GM21367 (cell line): Measurements from ENCODE around the gene PARK7.

Experiments
- ATAC-seq: cut with Tn5 transposase; IDR thresholded peaks from one replicate; pipeline ENCODE4 v1.9.1; 2021; ENCODE audit not compliant: unreplicated experiment

PARK7 gene

GRCh38 chr1:8021676-8022266, 60.3 kb downstream of the PARK7 start:
- no peak for ATAC-seq

GRCh38 chr1:8022395-8023286, 61.1 kb downstream of the PARK7 start:
- ATAC-seq = no peak

DNA sequence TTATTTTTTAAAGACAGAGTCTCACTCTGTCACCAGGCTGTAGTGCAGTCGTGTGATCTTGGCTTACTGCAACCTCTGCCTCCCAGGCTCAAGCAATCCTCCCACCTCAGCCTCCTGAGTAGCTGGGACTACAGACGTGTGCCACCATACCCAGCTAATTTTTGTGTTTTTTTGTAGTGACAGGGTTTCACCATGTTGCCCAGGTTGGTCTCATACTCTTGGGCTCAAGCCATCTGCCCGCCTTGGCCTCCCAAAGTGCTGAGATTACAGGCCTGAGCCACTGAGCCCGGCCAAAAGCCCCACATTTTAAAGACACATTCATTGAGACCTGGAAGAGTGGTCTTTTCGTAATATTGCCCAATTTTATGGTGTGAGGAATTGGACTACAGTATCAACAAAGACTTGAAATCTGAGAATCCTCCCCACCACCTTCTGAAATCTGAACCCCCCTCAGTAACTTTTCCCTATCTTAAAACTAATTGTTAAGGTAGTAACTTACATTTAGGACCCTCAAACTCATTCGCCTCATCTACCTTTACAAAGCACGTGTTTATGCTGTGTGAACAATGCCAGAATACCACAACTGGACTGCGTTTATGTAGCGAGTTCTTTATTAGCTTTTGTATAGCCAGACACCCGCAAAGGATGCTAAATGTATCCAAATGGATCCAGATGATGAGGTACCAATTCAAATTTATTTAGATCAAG, 61.9 kb downstream of the PARK7 start:
- ATAC-seq = no peak

DNA sequence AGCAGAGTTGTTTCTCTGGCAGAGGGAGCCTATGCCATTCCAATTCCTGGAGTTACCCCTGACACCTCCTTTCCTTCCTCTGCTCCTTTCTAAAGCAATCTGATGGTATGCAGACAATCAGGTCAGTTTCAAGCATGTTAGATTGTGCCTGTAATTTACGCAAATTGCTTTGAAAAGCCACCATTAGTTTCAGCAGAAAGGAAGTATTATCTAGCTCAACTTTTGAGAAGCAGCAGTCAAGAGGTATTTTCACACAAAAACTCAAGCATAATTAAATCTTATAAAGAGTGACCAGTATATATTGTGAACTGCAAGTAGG, 62.4 kb downstream of the PARK7 start:
- ATAC-seq = no peak

DNA sequence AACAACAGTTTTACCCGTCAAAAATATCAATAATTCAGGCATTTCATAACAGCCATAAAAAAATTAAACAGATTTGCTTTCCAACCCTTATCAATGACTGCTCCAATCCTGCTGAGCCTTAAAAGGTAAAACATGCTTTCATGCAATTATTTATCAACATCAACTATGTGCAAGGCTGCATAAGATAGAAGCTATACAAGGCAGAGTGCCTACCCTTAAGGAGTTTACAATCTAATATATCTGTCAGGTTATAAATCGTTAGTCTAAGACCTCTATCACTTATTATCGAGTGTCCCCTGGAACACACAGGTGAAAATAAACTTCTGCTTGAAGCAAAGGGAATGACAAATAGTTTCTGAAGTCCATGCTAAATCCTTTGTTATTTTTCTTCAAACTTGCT, 62.8 kb downstream of the PARK7 start:
- no peak for ATAC-seq

DNA sequence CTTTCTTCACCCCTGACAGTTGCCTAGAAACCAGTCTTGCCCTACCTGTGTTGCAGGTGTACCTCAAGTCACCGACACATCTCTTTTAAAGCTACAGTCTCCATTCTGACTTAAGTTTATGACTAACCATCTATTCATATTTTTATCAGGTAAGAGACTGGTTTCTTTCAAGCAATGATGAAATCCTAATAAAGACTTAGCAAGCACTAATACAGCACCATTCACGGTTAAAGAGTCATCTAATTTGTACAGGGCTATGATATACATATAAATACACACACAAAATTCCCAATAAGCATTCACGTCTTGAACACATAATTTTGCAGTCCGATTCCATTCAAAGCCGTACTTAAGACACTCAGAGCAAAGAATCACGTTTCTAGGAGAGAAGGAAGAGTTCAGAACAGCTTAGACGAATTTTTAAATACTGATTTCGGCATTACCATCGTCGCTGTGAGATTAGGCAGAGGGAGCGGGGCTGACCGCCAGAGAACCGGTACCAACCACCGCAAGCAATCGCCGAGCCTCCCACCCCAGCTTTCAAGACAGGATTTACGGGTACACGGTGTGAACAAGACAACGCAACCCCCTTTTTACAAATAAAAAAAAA, 63.7 kb downstream of the PARK7 start:
- no peak for ATAC-seq

GRCh38 chr1:8025671-8026144, 64.2 kb downstream of the PARK7 start:
- ATAC-seq = peak; percentile 20

DNA sequence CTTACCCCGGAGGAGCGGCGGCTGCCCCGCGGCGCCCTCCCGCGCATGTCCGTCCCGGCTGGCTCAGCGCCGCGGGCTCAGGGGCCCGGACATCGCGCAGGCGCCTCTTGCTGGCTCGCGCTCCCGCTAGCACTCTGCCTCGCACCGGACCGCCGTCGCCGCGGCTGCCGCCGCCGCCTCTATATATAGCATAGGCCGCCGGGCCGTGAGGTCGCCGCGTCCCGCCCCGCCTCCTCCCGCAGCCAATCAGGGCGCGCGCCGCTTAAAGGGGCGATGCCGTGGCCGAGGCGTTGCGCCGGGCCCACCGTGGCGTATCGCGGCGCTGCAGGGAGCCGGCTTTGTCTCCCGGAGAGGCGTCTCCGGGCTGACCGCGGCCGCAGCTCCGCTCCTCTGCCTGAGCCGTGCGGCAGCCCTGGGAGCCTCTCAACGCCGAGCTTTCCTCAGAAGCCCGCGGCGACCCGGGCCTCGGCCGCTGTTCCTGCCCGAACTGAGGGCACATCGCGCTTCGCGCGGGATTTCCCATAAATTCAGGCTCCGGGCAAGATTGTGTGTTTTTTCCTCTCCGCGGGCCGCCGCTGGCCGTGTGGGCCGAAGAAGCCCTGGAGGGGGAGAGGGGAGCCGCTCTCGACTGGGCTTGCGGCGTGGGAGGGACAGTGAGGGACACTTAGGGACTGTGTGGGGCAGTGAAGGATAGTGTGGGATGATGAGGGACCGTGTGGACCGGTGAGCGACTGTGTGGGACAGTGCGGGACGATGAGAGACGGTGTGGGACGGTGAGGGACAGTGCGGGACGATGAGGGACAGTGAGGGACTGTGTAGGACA, 64.9 kb downstream of the PARK7 start, which contains the start of gene ERRFI1:
ERRFI1 (minus strand) TSS at position 157 of the 823 bp plus-strand sequence. CDS start 10,690 bp downstream, outside the sequence.
- ATAC-seq = peak; percentile 88

DNA sequence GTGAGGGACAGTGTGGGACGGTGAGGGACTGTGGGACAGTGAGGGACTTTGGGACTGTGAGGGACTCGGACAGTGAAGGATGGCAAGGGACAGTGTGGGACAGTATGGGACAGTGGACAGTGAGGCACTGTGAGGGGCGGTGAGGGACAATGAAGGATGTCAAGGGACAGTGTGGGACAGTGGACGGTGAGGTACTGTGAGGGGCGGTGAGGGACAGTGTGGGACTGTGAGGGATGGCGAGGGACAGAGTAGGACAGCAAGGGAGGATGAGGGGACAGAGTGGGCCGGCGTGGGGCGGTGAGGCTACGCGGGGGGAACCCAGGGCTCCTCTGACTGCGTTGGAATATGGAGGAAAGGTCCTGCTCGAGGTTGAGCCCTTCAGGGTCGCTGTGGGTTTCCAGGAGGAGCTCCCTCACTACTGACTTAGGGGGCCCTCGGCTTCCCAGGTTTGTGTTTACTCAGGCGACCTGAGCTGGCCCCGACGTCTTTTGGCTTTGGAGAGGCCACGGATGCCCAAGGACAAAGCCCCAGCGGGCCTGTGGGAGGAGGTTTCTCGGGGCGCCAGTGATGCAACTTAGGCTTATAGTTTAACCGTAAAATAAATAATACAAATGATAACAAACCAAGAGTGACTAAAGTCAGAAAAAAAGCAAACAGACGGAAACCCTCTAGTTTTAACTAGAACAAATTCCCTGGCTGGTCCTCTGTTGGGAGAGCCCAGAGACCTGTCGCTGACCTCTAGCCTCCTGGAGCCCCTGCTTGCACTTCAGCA, 65.7 kb downstream of the PARK7 start:
- no peak for ATAC-seq

GRCh38 chr1:8027748-8028570, 66.4 kb downstream of the PARK7 start:
- ATAC-seq = no peak

DNA sequence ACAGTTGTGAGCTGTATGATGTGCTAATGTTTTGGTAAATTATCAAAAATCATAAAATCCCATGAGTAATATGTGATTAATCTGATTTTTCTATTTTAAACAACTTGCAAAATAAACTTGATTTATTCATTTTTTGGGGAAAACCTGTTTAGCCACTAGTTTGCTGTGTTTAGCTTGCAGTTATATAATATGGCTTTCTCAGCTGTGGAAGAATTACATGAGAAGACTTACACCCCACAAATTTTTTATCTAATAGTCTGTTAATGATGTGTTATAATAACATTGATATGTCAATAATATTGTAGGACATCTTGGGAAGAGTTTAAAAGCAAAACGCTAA, 67.0 kb downstream of the PARK7 start:
- no peak for ATAC-seq

DNA sequence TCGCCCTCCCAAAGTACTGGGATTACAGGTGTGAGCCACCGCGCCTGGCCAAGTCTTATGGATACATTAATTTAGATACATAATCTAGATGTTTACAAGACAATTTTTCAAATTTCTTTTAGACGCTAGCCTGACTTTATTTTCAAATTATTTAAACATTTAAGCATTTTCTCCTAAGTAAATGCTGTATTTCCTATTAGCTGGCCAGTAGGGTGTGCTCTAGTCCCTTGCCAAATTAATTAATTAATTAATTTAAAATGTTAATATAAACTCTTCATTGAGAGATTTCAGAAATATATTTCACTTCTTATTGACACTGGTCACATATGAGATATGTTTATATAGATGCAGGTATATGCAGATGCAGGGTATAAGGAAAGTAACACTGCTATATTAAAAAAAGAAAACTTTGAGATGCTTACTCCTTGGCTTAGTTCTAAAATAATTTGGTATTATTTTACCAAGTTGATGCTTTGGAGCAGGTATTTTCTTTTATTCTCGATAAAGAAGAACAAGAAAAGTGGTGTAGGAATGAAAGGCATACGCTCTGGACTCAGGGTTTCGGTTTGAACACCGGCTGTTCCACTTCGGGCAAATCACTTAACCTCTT, 69.8 kb downstream of the PARK7 start:
- ATAC-seq = no peak

DNA sequence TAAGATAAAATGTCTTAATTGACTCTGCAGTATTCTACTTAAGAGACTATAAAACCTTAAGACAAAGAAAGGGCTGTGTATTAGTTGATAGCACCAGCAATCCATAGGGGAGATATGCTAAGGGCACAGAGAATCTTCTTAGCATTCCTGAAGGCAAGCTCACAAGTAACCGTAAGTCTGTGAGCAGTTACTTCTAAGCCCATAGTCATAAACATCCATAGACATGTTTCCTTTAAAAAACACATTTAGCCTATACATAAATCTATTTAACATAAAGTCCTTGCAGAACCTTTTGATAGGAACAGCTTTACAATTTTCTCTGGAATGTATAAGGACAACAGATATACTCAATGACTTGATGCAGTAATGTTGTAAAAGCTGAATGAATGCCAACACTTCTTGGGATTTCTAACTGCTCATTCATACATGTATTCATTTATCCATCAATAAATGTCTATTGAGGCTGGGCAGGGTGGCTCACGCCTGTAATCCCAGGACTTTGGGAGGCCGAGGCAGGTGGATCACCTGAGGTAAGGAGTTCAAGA, 70.9 kb downstream of the PARK7 start:
- no peak for ATAC-seq

DNA sequence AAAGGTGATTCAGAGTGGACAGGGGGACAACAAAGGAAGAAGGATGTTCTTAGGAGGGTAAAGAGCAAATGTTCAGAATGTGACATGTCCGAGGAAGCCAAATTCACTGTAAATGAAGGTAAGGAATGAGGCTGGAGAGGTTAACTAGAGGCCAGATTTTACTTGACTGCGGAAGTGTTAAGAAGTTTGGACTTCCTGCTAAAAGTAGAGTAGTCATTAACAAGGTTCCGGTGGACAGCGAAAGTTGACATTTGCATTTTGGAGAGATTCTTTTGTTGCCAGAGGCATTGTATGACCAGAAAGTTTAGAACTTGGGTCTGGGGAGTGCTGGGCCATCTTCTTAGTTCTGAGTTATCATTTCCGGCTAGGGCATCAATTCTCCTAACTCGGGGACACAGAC, 71.8 kb downstream of the PARK7 start:
- ATAC-seq = no peak
